Nephron progenitor cell (in vitro differentiated cells): ENCODE data around the gene FBXO30.

Source experiments
- DNase-seq: peaks from one replicate; pipeline ENCODE4 v3.0.0; 2021
- H3K27ac Mint-ChIP-seq: 2 replicates; pipeline ENCODE4 v1.8.0; 2021; ENCODE audit warnings: mild to moderate bottlenecking, moderate library complexity, mixed read lengths
- H3K27me3 Mint-ChIP-seq: 2 replicates; pipeline ENCODE4 v1.8.0; 2021; ENCODE audit warnings: mild to moderate bottlenecking, low read depth, mixed read lengths; ENCODE audit not compliant: poor library complexity
- H3K36me3 Mint-ChIP-seq: 2 replicates; pipeline ENCODE4 v1.8.0; 2021; ENCODE audit warnings: low read depth, mixed read lengths
- H3K4me1 Mint-ChIP-seq: 2 replicates; pipeline ENCODE4 v1.8.0; 2021; ENCODE audit warnings: mixed read lengths
- H3K4me3 Mint-ChIP-seq: 2 replicates; pipeline ENCODE4 v1.8.0; 2021; ENCODE audit warnings: mild to moderate bottlenecking, moderate library complexity, mixed read lengths
- H3K9me3 Mint-ChIP-seq: 2 replicates; pipeline ENCODE4 v1.8.0; 2021; ENCODE audit warnings: mild to moderate bottlenecking, moderate library complexity, mixed read lengths
- CTCF ChIP-seq: fragments of 200-600 bp; sonication (generic); IDR thresholded peaks from 2 replicates; pipeline ENCODE4 v1.5.0; 2021; ENCODE audit warnings: antibody characterized with exemption

FBXO30 gene

DNA sequence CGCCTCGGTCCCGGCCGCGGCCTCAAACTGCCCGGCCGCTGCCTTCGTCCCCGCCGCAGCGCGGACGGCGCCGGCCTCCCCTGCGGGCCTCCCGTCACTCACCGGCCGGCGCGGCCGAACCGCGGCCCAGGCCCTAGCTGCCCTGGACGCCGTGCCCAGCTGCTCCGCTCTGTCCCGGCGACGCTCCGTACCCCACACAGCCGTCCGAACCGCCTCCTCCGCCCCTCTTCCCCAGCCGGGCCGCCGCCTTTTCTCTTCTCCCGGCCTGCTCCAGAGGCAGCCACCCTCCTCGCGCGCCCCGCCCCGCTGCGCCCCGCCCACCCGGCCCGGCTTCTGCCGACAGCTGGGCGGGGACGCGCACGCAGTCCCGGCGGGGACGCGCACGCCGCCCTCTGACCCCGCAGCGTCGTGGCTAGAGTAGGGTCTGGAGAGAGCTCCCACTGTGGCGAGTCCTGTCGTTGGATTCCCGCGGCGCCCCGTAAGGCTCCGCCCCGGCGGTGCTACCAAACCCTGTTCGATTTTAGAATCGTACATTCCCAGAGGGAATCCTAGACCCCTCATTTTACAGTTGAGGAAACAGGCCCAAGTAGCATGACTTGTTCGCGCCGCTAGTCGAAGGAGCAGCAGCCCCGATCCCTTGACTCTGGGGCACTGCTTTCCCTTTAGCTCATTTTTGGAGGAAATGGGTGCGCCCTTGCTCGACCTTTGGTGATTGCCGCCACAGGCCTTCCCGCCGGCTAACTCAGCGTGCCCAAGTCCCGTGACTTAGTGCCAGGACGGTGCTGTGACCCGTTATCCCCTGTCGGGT is at the start of gene FBXO30:
FBXO30 (minus strand) TSS at position 295 of the 808 bp plus-strand sequence. CDS start 8,390 bp downstream, outside the sequence.
- TF ChIP-seq CTCF = no peak
- H3K9me3 Mint-ChIP-seq = no peaks in the 10 kb centered on the region

DNA sequence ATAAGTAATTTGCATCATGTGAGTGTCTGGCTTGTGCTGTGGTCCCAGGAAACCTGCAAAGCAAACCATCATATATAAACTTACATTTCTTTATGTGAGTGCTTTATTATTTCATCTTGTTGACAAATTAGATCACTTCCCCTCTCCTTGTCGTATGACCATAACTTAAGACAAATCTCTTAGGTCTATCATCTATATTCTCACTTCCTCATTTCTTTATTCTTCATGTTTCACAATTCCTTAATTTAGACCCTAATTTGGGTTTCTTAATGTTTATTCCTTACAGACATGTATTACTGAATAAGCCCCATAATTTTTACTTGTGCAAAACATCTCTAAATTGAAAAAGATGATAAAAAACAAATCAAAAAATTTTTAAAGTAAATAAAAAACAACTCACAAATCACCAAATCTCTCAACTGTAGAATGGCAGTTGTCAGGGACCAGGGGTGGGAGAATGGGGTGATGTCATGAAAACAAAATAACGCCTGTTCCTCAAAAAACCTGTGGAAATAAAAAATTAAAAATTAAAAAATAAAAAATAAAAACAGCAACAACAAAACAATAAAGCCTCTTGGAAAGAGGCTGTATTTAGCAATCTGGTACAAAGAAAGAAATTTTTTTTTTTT is 49.5 kb upstream of the FBXO30 start:
- Mint-ChIP-seq H3K4me1 (no peaks in the 10 kb centered on the region), H3K36me3 (peaks cover 24% of the 10 kb centered on the region), H3K4me3 (no peak overlapping the region), H3K9me3 (peaks cover 20% of the 10 kb centered on the region), H3K27ac (no peak overlapping the region), H3K27me3 (no peaks in the 10 kb centered on the region)
- no peak for TF ChIP-seq CTCF
- no peak for DNase-seq

More for the DNA sequence above, at the start of gene FBXO30:
- DNase-seq = peak; percentile 93
- Mint-ChIP-seq H3K36me3 (peaks cover 17% of the 10 kb centered on the region), H3K4me3 (peak within 1 kb of the TSS; percentile 92), H3K4me1 (peaks cover 40% of the 10 kb centered on the region), H3K27ac (peak within 1 kb of the TSS; percentile 99), H3K27me3 (no peaks in the 10 kb centered on the region)

GRCh38 chr6:145863366-145863765 is 48.8 kb upstream of the FBXO30 start:
- Mint-ChIP-seq H3K27ac (no peak overlapping the region), H3K4me1 (no peaks in the 10 kb centered on the region), H3K4me3 (no peak overlapping the region), H3K27me3 (no peaks in the 10 kb centered on the region), H3K36me3 (peaks cover 30% of the 10 kb centered on the region), H3K9me3 (peaks cover 20% of the 10 kb centered on the region)
- no peak for DNase-seq
- no peak for TF ChIP-seq CTCF

- peaks cover 38% of the 10 kb centered on the region for H3K36me3 Mint-ChIP-seq
- H3K27me3 Mint-ChIP-seq = no peaks in the 10 kb centered on the region
- H3K27ac Mint-ChIP-seq = no peak overlapping the region
- no peak overlapping the region for H3K4me3 Mint-ChIP-seq
- H3K9me3 Mint-ChIP-seq = peaks cover 25% of the 10 kb centered on the region
- no peak for DNase-seq
- H3K4me1 Mint-ChIP-seq = no peaks in the 10 kb centered on the region
- no peak for TF ChIP-seq CTCF
Observed at GRCh38 chr6:145860562-145860961, 46.0 kb upstream of the FBXO30 start.

- TF ChIP-seq CTCF = no peak
- no peak for DNase-seq
- no peak overlapping the region for H3K4me3 Mint-ChIP-seq
- no peaks in the 10 kb centered on the region for H3K4me1 Mint-ChIP-seq
- H3K27ac Mint-ChIP-seq = no peak overlapping the region
- no peaks in the 10 kb centered on the region for H3K27me3 Mint-ChIP-seq
- H3K9me3 Mint-ChIP-seq = peaks cover 7% of the 10 kb centered on the region
- H3K36me3 Mint-ChIP-seq = no peaks in the 10 kb centered on the region
Observed at GRCh38 chr6:145850671-145851070, 36.1 kb upstream of the FBXO30 start.
